HEK293 (cell line): ENCODE results near the gene ITGB5.

Experiments
- CTCF ChIA-PET: fragments of 350-600 bp; formaldehyde crosslinking; extraction: SDS; loops from one replicate; lab custom pipeline; 2021; ENCODE audit warnings: antibody characterized with exemption; lab: Yijun Ruan, JAX
- POLR2A ChIA-PET: fragments of 300-600 bp; formaldehyde crosslinking; extraction: SDS; loops from one replicate; lab custom pipeline; 2020; ENCODE audit warnings: antibody characterized with exemption, inconsistent platforms; lab: Yijun Ruan, JAX
- H3K27ac ChIP-seq: fragments of 200-500 bp; sonication (Bioruptor generic); 2 replicates; pipeline ENCODE4 v1.5.1; 2014; ENCODE audit warnings: low read depth, low read length, control low read depth, inconsistent platforms; ENCODE audit errors: extremely low read depth
- H3K36me3 ChIP-seq, 2 experiments: fragments of 200-500 bp in 1 of 2; sonication (Bioruptor generic) in 1 of 2; 1 replicate in 1 of 2; 2 replicates in 1 of 2; pipeline ENCODE4 v1.5.1; 2014 to 2017; ENCODE audit warnings: inconsistent platforms in 2 of 2, low read length in 2 of 2; ENCODE audit not compliant: control insufficient read depth in 2 of 2, insufficient read depth in 1 of 2
- H3K4me1 ChIP-seq: fragments of 200-500 bp; sonication (Bioruptor generic); 2 replicates; pipeline ENCODE4 v1.5.1; 2014; ENCODE audit warnings: mild to moderate bottlenecking, low read length, inconsistent platforms; ENCODE audit not compliant: control insufficient read depth, insufficient read depth
- H3K4me3 ChIP-seq: 2 replicates; pipeline ENCODE4 v1.5.1; 2011; ENCODE audit warnings: low read depth, mild to moderate bottlenecking, control low read depth, low read length, moderate library complexity
- H3K9me3 ChIP-seq: fragments of 200-500 bp; sonication (Bioruptor generic); 2 replicates; pipeline ENCODE4 v1.5.1; 2014; ENCODE audit warnings: low read depth, low read length, inconsistent platforms; ENCODE audit not compliant: control insufficient read depth, insufficient read depth
- OSR2 ChIP-seq: fragments of 450-650 bp; formaldehyde crosslinking; IDR thresholded peaks from 2 replicates; pipeline ENCODE4 v1.5.1; 2016; ENCODE audit warnings: missing biosample characterization, missing genetic modification characterization
- RBAK ChIP-seq: fragments of 450-650 bp; formaldehyde crosslinking; IDR thresholded peaks from 2 replicates; pipeline ENCODE4 v1.5.1; 2016; ENCODE audit warnings: missing biosample characterization, missing genetic modification characterization
- REPIN1 ChIP-seq: fragments of 450-650 bp; formaldehyde crosslinking; IDR thresholded peaks from 2 replicates; pipeline ENCODE4 v1.5.1; 2017; ENCODE audit warnings: missing biosample characterization, missing genetic modification characterization, low read depth
- SETDB1 ChIP-seq: IDR thresholded peaks from one replicate; pipeline ENCODE4 v1.6.1; 2017; ENCODE audit warnings: mild to moderate bottlenecking, low read length, moderate library complexity, mixed read lengths; ENCODE audit not compliant: insufficient read length
- SP7 ChIP-seq: fragments of 450-650 bp; formaldehyde crosslinking; IDR thresholded peaks from 2 replicates; pipeline ENCODE4 v1.5.1; 2016; ENCODE audit warnings: missing biosample characterization, missing genetic modification characterization
- ZBTB7A ChIP-seq: fragments of 450-650 bp; formaldehyde crosslinking; IDR thresholded peaks from 2 replicates; pipeline ENCODE4 v1.5.1; 2016; ENCODE audit warnings: low read depth, missing biosample characterization, missing genetic modification characterization
- ZEB2 ChIP-seq: fragments of 450-650 bp; formaldehyde crosslinking; IDR thresholded peaks from 2 replicates; pipeline ENCODE4 v1.5.1; 2016; ENCODE audit warnings: missing biosample characterization, missing genetic modification characterization
- ZNF223 ChIP-seq: fragments of 450-650 bp; formaldehyde crosslinking; IDR thresholded peaks from 2 replicates; pipeline ENCODE4 v1.5.1; 2016; ENCODE audit warnings: missing biosample characterization, missing genetic modification characterization
- ZNF23 ChIP-seq: fragments of 450-650 bp; formaldehyde crosslinking; IDR thresholded peaks from 2 replicates; pipeline ENCODE4 v1.5.1; 2016; ENCODE audit warnings: missing biosample characterization, missing genetic modification characterization, borderline replicate concordance
- ZNF26 ChIP-seq: fragments of 450-650 bp; formaldehyde crosslinking; IDR thresholded peaks from 2 replicates; pipeline ENCODE4 v1.5.1; 2016; ENCODE audit warnings: missing biosample characterization, missing genetic modification characterization
- ZNF292 ChIP-seq: fragments of 450-650 bp; formaldehyde crosslinking; IDR thresholded peaks from 2 replicates; pipeline ENCODE4 v1.5.1; 2016; ENCODE audit warnings: low read depth, missing biosample characterization, missing genetic modification characterization, borderline replicate concordance
- ZNF416 ChIP-seq: fragments of 450-650 bp; formaldehyde crosslinking; IDR thresholded peaks from 2 replicates; pipeline ENCODE4 v1.5.1; 2016; ENCODE audit warnings: missing biosample characterization, missing genetic modification characterization
- ZNF549 ChIP-seq: fragments of 450-650 bp; IDR thresholded peaks from 2 replicates; pipeline ENCODE4 v1.5.1; 2018; ENCODE audit warnings: missing biosample characterization, missing genetic modification characterization, mild to moderate bottlenecking, inconsistent platforms, moderate library complexity
- ZNF660 ChIP-seq: fragments of 450-650 bp; IDR thresholded peaks from 2 replicates; pipeline ENCODE4 v1.5.1; 2018; ENCODE audit warnings: missing biosample characterization, mild to moderate bottlenecking, missing genetic modification characterization
- ZNF707 ChIP-seq: fragments of 450-650 bp; formaldehyde crosslinking; IDR thresholded peaks from 2 replicates; pipeline ENCODE4 v1.5.1; 2016; ENCODE audit warnings: missing biosample characterization, missing genetic modification characterization
- ZNF768 ChIP-seq: fragments of 450-650 bp; formaldehyde crosslinking; IDR thresholded peaks from 2 replicates; pipeline ENCODE4 v1.5.1; 2018; ENCODE audit warnings: missing biosample characterization, mild to moderate bottlenecking, missing genetic modification characterization
- TF ChIP-seq, protein P1 (sequence below): fragments of 450-650 bp; formaldehyde crosslinking; IDR thresholded peaks from 2 replicates; pipeline ENCODE4 v1.5.1; 2016; ENCODE audit warnings: missing biosample characterization, missing genetic modification characterization
- TF ChIP-seq, protein P2 (sequence below): fragments of 450-650 bp; formaldehyde crosslinking; IDR thresholded peaks from 2 replicates; pipeline ENCODE4 v1.5.1; 2016; ENCODE audit warnings: missing biosample characterization, missing genetic modification characterization, borderline replicate concordance
- TF ChIP-seq, protein P3 (sequence below): fragments of 450-650 bp; formaldehyde crosslinking; IDR thresholded peaks from 2 replicates; pipeline ENCODE4 v1.5.1; 2017; ENCODE audit warnings: missing biosample characterization, mild to moderate bottlenecking, missing genetic modification characterization, moderate library complexity
- TF ChIP-seq, protein P4 (sequence below): fragments of 450-650 bp; formaldehyde crosslinking; IDR thresholded peaks from 2 replicates; pipeline ENCODE4 v1.5.1; 2016; ENCODE audit warnings: missing biosample characterization, missing genetic modification characterization

The ITGB5 gene

GRCh38 chr3:124935264-124935663, 48.1 kb upstream of the ITGB5 start:
- ChIA-PET POLR2A (no interaction called here), CTCF (interaction anchor here (0.6 to 1.3 kb wide), 3 partner anchors 243 to 1918 kb away, joined by 3 to 7 read pairs (median 4); no protein-coding TSS in a partner anchor)
- TF ChIP-seq ZNF23 (tag by site-specific recombination) (no peak), ZEB2 (tag by site-specific recombination) (no peak), ZNF660 (no peak), ZNF768 (tag by site-specific recombination) (no peak), ZNF26 (tag by site-specific recombination) (no peak), OSR2 (tag by site-specific recombination) (no peak), ZNF292 (tag by site-specific recombination) (no peak), SETDB1 (no peak), SP7 (tag by site-specific recombination) (no peak), ZBTB7A (tag by site-specific recombination) (no peak), REPIN1 (tag by site-specific recombination) (no peak), ZNF416 (tag by site-specific recombination) (no peak), ZNF707 (tag by site-specific recombination) (no peak), ZNF549 (tag by site-specific recombination) (no peak), ZNF223 (no peak), RBAK (tag by site-specific recombination) (no peak)
- TF ChIP-seq, protein P1, sequence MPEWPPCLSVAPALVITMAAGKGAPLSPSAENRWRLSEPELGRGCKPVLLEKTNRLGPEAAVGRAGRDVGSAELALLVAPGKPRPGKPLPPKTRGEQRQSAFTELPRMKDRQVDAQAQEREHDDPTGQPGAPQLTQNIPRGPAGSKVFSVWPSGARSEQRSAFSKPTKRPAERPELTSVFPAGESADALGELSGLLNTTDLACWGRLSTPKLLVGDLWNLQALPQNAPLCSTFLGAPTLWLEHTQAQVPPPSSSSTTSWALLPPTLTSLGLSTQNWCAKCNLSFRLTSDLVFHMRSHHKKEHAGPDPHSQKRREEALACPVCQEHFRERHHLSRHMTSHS (tag by site-specific recombination): no peak
- TF ChIP-seq, protein P2, sequence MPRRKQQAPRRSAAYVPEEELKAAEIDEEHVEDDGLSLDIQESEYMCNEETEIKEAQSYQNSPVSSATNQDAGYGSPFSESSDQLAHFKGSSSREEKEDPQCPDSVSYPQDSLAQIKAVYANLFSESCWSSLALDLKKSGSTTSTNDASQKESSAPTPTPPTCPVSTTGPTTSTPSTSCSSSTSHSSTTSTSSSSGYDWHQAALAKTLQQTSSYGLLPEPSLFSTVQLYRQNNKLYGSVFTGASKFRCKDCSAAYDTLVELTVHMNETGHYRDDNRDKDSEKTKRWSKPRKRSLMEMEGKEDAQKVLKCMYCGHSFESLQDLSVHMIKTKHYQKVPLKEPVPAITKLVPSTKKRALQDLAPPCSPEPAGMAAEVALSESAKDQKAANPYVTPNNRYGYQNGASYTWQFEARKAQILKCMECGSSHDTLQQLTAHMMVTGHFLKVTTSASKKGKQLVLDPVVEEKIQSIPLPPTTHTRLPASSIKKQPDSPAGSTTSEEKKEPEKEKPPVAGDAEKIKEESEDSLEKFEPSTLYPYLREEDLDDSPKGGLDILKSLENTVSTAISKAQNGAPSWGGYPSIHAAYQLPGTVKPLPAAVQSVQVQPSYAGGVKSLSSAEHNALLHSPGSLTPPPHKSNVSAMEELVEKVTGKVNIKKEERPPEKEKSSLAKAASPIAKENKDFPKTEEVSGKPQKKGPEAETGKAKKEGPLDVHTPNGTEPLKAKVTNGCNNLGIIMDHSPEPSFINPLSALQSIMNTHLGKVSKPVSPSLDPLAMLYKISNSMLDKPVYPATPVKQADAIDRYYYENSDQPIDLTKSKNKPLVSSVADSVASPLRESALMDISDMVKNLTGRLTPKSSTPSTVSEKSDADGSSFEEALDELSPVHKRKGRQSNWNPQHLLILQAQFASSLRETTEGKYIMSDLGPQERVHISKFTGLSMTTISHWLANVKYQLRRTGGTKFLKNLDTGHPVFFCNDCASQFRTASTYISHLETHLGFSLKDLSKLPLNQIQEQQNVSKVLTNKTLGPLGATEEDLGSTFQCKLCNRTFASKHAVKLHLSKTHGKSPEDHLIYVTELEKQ (tag by site-specific recombination): no peak
- TF ChIP-seq, protein P3, sequence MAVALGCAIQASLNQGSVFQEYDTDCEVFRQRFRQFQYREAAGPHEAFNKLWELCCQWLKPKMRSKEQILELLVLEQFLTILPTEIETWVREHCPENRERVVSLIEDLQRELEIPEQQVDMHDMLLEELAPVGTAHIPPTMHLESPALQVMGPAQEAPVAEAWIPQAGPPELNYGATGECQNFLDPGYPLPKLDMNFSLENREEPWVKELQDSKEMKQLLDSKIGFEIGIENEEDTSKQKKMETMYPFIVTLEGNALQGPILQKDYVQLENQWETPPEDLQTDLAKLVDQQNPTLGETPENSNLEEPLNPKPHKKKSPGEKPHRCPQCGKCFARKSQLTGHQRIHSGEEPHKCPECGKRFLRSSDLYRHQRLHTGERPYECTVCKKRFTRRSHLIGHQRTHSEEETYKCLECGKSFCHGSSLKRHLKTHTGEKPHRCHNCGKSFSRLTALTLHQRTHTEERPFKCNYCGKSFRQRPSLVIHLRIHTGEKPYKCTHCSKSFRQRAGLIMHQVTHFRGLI: no peak
- TF ChIP-seq, protein P4, sequence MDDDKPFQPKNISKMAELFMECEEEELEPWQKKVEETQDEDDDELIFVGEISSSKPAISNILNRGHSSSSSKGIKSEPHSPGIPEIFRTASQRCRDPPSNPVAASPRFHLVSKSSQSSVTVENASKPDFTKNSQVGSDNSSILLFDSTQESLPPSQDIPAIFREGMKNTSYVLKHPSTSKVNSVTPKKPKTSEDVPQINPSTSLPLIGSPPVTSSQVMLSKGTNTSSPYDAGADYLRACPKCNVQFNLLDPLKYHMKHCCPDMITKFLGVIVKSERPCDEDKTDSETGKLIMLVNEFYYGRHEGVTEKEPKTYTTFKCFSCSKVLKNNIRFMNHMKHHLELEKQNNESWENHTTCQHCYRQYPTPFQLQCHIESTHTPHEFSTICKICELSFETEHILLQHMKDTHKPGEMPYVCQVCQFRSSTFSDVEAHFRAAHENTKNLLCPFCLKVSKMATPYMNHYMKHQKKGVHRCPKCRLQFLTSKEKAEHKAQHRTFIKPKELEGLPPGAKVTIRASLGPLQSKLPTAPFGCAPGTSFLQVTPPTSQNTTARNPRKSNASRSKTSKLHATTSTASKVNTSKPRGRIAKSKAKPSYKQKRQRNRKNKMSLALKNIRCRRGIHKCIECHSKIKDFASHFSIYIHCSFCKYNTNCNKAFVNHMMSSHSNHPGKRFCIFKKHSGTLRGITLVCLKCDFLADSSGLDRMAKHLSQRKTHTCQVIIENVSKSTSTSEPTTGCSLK (tag by site-specific recombination): no peak
- Histone ChIP-seq H3K9me3 (no peaks in the 10 kb centered on the region), H3K4me1 (no peaks in the 10 kb centered on the region), H3K4me3 (no peak overlapping the region), H3K36me3 (no peaks in the 10 kb centered on the region), H3K27ac (no peak overlapping the region)
